Coronary artery (tissue), 2 donors: Measurements from ENCODE around the gene MGAT4A.

ENCODE experiments used
- DNase-seq: peaks from one replicate; pipeline ENCODE4 v3.0.0-alpha.2; 2017; ENCODE audit warnings: low spot score
- H3K27ac ChIP-seq, 2 donors: fragments of 200-600 bp; sonication (generic); one replicate each; pipeline ENCODE4 v1.5.1; 2016 to 2019
- H3K4me3 ChIP-seq: fragments of 200-600 bp; sonication (generic); 2 replicates; pipeline ENCODE4 v1.5.1; 2016; ENCODE audit warnings: mild to moderate bottlenecking, moderate library complexity
- TF ChIP-seq, protein P1 (sequence below): fragments of 200-600 bp; sonication (generic); IDR thresholded peaks from one replicate; pipeline ENCODE4 v1.5.1; 2019; ENCODE audit warnings: antibody characterized with exemption

MGAT4A gene

GRCh38 chr2:98634406-98635092 lies 96.4 kb downstream of the MGAT4A start:
- Histone ChIP-seq H3K27ac (no peak overlapping the region), H3K4me3 (no peak overlapping the region)
- TF ChIP-seq, protein P1, sequence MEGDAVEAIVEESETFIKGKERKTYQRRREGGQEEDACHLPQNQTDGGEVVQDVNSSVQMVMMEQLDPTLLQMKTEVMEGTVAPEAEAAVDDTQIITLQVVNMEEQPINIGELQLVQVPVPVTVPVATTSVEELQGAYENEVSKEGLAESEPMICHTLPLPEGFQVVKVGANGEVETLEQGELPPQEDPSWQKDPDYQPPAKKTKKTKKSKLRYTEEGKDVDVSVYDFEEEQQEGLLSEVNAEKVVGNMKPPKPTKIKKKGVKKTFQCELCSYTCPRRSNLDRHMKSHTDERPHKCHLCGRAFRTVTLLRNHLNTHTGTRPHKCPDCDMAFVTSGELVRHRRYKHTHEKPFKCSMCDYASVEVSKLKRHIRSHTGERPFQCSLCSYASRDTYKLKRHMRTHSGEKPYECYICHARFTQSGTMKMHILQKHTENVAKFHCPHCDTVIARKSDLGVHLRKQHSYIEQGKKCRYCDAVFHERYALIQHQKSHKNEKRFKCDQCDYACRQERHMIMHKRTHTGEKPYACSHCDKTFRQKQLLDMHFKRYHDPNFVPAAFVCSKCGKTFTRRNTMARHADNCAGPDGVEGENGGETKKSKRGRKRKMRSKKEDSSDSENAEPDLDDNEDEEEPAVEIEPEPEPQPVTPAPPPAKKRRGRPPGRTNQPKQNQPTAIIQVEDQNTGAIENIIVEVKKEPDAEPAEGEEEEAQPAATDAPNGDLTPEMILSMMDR, result no peak
- DNase-seq, result no peak

DNA sequence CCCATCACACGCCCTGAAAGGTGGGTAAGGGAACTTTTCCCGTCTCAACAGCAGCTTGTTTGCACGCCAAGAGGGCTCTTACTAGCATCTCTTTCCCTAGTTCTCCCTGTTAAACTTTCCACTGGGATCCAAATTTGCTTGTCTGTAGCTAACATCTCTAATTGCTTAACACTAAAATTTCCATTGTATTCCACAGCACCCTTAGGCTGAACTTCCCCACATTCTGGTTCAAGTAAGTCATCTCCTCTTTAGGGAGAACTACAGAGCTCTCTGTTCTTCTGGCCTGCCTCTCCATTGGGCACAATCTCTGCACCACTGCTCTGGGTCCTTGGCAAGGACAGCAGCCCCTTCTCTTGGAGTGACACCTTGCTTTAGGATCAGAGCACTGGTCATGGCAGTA lies 98.6 kb downstream of the MGAT4A start:
- DNase-seq, result no peak
- TF ChIP-seq, protein P1, result no peak
- H3K27ac ChIP-seq, result no peak overlapping the region
- no peak overlapping the region for H3K4me3 ChIP-seq

GRCh38 chr2:98623657-98624056 lies 107.3 kb downstream of the MGAT4A start:
- DNase-seq, result no peak
- TF ChIP-seq, protein P1, result no peak

DNA sequence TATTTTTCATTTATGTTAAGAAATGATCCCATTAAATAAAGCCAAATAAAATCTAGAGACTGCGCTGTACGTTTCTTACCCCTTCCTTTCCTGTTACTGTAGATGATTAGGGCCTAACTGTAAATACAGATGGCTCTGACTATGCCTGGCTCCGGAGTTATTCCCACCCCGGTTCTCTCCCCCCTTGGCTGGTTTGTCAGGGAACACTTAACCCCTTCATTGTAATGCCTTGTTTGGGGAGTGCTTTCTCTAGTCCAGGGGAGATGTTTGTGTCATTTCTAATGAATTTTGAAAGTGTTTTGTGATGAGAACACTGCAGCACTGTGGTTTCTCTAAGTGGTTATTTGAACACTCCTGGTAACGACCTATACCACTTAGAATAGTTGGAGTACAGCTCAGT lies 113.8 kb downstream of the MGAT4A start:
- DNase-seq, result no peak
- Histone ChIP-seq H3K27ac (no peak overlapping the region), H3K4me3 (no peak overlapping the region)
- TF ChIP-seq, protein P1, result no peak

More at GRCh38 chr2:98623657-98624056, 107.3 kb downstream of the MGAT4A start:
- no peak overlapping the region for H3K27ac ChIP-seq
- H3K4me3 ChIP-seq, result no peak overlapping the region

DNA sequence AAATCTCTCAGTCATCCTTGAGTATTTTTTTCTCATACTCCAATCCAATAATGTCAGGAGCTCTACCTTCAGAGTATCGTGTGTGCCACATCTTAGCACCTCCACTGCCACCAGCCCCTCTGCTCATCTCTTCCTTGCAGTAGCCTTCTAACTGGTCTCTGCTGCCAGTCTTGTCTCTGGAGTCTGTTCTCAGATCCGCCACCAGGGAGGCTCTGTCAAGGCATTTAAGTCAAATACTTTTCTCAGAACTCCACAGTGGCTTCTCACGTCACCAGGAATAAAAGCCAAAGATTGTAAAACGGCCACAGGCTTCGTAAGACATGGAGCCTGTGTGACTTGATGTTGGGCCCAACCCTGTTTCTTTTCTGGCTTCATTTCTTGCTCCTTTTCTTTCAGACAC lies 115.5 kb downstream of the MGAT4A start:
- DNase-seq, result no peak
- no peak overlapping the region for H3K27ac ChIP-seq
- no peak overlapping the region for H3K4me3 ChIP-seq
- TF ChIP-seq, protein P1, result no peak

DNA sequence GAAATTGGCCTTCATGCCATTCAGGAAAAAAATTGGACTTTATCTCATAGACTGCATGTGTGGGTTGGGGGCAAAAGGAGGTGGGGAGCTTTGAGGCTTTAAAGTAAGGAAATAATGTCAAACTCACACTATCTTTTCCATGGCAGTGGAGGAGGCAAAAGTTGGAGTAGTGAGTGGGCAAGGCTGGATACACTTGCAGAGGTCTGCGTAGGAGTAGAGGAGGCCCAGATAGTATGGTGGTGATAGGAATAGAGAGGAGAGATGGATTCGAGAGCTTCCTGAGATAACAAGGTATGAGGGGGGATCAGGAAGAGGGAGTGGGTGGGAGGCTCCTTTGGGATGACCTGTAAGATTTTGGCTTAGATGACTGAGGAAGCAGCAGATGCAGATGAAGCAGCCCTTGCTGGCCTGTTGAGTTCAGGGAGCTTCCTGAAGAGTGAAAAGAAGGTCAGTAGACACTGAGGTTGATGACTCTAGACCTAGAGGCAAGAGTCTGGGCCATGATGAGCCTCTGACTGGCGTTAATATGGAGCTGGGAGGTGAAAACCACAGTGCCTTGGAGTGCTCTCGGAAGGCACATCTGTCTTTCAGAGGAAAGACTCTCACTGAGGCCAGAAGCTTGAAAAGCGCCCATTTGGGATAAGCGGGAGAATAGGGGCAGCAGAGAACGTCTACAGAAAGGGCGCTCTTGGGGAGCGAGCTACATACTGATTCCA lies 116.8 kb downstream of the MGAT4A start:
- TF ChIP-seq, protein P1, result no peak
- H3K27ac ChIP-seq, result no peak overlapping the region

More for the DNA sequence above, 116.8 kb downstream of the MGAT4A start:
- H3K4me3 ChIP-seq, result no peak overlapping the region
- DNase-seq, result no peak
